ENCODE measurements around the gene DDX17.

Gene DDX17

DNA sequence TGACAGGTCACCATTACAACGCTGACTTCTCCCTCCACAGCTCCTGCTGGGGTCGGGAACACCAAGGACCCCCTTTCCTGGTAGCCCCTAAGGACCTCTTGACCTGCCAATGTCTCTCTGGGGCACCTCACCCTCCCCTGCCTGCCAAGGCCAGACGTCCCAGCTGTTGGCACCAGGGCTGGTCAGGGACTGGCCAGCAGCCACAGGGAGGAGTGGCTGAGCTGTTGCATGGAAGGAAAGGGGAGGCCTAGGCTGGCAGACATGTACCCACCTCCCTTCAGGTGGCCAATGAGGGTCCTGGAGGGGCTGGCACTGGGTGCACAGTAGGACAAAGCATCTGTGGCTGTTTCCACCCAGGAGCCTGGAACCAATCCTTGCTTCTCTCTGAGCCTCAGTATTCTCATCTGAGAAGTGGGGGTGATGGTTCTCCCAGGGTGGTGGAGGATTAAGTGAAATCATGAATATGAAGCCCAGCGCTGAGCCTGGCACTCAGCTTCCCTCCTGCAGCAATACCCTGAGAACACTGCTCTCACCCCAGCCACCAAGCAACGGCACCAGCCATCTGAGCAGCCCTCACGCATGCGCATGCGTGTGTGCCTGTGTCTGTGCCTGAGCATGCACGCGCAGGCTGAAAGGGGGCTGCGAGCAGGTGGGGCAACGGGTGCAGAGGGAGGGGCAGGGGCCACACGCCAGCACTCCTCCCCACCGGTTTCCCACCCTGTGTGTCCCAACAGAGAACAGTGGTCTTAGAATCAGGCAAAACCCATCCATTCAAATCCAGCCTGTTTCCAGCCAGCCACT lies 57.0 kb downstream of the DDX17 start:
- no peak for DNase-seq (ENCODE audit: low spot score)

DNA sequence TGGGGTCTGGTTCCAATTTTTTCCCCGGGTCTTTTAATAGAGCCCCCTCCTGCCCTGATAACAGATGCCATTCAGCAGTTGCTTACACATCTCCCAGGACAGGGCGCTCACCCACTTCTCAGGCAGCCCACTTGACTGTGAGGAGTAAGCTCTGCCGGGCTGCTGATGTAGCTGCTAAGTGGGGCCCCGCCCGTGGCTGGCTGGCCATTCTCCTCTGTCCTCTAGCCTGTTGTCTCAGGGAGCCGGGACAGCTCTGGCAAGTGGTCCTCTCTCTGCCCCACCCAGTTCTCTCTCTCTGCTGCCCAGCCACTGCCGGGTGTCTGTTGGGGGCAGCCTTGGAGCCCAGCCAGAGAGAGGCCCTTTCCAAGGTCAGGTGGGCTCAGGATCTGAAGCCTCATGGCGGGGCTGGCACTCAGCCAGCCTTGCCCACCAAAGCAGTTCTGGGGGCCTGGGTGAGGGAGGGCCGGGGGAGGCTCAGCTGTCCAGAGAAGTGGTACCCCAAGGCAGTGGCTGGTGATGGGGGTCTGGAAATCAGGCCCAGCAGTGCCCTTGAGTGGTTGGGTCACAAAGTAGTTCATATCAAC lies 60.0 kb downstream of the DDX17 start:
- DNase-seq (ENCODE audit: low spot score): no peak

DNA sequence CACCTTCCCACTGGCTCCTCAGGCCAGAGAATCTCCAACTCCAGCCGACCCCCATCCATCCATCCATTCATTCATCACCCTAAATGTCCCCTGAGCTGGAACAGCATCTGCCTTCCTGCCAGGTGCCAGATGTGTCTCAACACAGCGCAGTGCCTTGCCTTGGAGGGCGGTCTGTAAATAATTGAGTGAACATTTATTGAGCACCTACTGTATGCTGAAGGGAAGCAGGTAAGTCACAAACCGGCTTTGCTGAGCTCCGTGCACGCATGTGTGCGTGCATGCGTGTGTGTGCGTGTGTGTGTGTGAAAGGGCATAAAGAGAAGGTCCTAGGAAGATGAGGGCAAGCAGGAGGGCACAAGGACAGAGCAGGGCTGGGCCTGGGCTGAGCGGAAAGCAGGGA lies 61.3 kb downstream of the DDX17 start:
- DNase-seq (ENCODE audit: low spot score): no peak

DNA sequence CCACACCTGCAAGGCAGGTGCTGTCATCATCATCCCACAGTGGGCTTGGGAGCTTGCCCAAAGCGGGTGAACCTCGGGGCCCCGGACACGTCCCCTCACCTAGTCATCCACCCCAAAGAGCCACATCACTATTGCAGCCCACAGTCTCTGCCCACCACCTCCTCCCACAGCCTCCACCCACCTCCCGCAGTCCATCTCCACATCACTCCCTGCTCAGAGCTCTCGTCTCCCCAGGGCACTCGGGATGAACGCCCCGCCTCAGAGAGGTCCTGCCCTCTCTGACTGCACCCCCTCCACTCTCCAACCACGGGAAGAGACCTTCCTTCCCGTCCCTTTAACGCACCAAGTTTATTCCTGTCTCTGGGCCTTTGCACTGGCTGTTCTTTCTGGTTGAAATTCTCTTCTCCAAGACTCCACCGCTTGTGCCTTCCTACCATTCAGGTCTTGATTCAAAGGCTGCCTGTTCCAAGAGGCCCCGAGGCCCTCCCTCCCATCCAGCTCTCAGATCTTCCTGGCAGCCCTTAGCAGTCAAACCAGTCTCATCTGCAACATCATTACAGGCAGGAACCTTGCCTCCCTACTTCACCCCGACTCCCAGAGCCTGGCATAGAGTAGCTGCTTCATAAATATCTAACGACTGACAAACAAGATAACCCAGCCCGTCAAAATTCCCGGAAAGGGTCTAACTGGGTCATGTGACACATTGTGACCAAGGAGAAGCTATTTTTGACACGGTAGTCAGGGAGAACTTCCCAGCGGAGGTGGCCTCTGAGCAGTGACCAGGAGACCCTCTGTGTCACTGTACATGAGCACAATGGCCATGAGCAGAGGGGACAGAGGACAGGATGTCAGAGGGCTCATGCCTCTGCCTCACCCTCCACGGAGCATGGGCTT lies 62.2 kb downstream of the DDX17 start:
- DNase-seq (ENCODE audit: low spot score): no peak

DNA sequence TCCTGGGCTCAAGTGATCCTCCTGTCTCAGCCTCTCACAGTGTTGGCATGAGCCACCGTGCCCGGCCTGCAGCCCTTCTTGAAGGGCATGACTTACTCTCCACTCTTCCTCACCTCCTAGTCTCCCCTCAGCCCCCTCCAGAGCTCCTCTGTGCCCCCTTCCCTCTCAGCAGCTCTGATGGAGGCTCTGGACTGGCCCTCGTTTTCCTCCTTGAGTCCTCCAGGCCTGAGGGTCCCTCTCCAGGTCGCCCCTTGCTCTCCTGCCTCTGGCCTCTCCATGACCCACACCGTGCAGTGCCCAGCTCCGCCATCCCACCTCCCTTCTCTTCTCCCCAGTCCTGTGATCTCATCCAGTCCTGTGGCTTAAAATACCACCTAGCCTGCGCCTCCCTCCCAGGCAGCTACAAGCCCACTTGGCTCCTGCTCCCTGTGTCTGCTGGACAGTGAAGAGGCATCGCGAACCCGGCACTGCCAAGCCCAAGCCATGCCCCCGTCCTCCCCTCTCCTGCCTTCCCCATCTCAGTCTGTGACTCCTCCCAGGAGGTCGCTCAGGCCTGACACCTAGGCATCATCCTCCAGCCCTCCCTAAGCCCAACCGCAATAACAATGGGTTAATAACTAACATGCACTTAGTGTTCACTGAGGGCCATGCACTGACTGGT lies 63.0 kb downstream of the DDX17 start:
- no peak for DNase-seq (ENCODE audit: low spot score)

DNA sequence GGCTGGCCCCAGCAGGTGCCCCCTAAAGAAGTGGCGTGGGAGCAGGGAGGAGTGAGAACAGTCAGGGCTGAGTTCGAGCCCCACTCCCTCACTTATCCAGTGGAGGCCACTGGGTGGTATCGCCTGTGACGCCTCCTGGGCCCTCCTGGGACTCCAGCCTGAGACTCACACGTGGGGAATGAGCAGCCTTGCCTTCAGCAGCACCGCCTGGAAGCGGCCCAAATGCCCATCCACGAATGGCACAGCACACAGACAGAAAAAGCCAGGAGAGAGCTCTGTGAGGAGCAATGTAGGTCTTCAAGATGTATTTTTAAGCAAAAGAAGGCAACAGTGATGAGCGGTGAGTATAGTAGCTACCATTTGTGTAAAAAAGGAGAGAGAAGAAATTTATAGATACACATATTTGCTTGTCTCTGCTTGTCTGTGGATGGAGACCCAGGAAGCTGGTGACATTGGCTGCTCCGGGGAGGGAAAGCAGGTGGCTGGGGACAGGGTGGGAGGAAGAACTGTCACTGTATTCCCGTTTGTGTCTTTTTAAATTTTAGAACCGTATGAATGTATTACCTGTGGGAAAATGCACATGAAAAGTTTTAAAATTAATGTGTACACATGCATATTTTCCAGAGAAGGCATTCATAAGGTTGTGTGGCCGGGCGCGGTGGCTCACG lies 64.4 kb downstream of the DDX17 start:
- DNase-seq (ENCODE audit: low spot score): no peak

DNA sequence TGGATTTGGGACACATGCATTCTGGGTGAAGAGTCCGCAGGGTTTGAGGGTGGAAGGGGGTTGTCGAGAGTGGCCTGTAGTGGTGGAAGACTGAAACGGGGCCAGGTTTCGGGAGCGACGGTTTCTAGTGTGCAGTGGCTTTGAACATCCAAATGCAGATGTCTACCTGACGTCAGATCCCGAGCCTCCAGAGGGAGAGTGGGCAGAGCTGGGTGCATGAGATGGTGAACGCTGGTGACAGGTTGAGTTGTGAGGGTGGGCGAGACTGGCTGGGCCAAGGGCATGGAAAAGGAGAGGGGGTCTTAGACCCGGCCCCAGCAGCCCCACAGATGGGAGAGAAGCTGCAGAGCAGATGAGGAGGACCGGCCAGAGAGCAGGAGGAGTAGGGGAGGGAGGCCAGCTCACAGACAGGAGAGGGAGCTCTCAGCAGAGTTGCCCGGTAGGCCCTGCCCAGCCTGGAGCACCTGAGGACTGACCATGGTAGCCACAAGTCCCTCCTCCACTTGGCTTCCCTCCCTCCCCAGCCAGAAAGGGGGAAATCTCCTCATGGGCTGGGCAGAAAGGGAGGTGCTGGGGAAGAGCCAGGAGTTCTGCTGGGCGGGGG lies 65.3 kb downstream of the DDX17 start:
- no peak for DNase-seq (ENCODE audit: low spot score)

DNA sequence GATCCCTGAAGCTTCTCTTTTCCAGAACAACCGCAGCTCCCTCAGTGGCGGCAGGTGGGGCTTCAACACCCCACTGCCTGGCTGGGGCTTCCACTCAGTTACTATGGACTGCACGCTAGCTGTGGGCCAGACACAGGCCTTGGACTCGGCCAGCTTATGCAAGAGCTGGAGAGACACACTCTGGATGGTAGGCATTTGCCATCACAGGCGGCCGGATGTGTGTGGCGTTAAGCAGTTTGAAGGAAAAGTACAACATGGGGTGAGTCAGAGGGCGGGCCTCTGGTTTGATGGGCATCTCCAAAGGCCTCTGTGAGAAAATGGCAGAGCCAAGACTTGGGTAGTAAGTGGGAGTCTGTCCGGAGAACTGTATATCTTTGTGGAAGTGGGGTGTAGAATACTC lies 68.7 kb downstream of the DDX17 start:
- no peak for DNase-seq (ENCODE audit: low spot score)

DNA sequence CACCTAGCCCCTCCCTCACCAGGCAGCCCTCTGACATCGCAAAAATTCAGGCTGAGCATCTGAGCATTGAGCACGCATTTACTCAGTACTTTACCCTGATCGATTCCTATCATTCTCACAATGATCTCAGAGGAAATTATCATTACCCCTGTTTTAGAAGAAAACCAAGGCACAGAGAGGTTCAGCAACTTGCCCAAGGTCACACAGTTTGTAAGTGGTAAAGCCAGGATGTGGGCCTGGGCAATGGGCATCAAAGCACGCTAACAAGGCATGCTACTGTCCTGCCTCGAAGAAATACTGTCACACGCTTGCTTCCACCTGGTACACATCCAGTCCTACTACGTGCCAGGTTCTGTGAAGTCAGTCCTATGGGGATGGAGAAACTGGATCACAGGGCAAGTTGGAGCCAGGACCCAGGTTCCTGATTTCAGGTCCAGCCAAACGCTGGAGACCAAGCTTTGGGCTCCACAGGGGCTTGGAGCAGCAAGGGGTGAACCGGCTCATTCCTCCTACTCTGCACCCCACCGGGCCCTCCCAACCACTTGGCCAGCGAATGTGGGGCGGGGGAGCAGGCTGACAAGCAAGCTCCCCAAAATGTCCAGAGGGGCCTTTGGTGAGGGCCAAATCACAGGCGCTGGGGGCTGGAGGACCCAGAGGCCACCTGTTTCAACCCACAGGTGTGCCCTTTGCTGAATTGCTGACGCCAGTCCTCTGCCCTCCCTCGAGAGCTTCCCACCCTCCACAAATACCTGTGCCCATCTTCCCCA lies 69.3 kb downstream of the DDX17 start:
- no peak for DNase-seq (ENCODE audit: low spot score)

DNA sequence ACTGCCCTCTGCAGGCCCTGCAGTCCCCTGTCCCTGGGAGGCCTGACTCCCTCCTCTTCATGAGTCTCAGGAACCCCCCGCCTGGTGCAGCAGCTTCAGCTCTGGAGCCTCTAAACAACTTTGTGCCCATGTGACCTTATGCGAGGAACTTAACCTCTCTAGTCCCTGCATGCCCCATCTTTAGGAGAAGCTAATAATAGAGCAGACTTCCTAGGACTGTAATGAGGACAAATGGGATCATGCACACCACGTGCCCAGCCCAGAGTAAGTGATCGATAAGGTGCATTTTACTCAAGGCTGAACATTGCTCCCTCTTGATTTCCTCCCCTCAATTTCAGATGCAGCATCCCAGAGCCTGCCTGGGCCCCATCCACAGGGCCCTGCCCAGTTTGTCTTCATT lies 70.1 kb downstream of the DDX17 start:
- DNase-seq (ENCODE audit: low spot score): no peak

DNA sequence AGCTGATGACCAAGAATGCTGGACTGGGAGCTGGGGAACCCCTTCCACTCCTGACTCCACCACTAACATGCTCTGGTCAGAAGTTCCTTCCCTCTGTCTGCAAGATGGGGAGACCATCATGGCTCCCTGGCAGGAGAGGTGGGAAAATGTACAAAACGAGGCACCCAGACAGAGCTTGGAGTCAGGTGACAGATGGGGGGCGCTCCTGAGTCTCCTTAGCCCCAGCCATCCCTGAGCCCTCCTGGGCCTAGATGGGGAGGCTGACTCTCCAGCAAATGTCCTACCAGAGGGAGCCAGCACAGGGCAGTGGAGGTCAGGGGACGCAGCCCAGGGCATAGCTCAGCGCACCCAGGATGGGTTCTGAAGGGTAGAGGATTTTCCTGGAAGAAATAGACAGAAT lies 71.1 kb downstream of the DDX17 start:
- DNase-seq (ENCODE audit: low spot score): no peak

DNA sequence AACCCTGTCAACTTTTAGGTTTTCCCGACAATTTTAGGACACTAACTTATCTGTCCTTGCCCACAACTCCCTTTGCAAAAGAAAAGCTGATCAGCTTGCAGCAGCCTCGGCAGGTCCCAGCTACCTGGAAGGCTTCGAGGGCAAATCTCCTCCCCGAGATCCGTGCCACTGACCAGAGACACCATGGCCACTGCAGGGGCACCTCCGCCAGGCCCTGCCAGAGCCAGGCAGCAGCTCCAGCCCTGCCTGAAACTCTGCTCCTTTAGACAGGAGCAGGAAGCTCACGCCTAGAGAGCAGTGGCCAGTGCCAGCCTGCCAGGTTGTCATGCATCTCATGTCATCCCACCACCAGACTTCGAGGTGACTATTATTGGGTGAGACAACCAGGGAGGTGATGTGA lies 72.2 kb downstream of the DDX17 start:
- no peak for DNase-seq (ENCODE audit: low spot score)

Data from ecto neural progenitor cell (in vitro differentiated cells).